ENCODE results near the gene EN1. TPM values are rescaled to one million over a fixed set of nuclear protein-coding genes. Genes with fewer than 3 reads are reported as not detected.

Gene EN1
- total RNA-seq, 1 experiment from 2014 or later = not detected

- BruUV-seq (replicated peaks) = no TSS peak
- POLR2A ChIA-PET (ENCODE audit: low non-redundant PET) = no interaction called here
- no peaks in the 10 kb centered on the region for H3K36me3 ChIP-seq (ENCODE audit: insufficient read depth, low read length, poor library complexity, severe bottlenecking)
- H3K9me3 ChIP-seq (ENCODE audit: low read depth, low read length, poor library complexity, severe bottlenecking) = no peaks in the 10 kb centered on the region
- intact Hi-C loops (cut with micrococcal nuclease; ENCODE audit: unreplicated experiment) = no loop called here
- CTCF ChIA-PET = no interaction called here
- peaks cover 51% of the 10 kb centered on the region for H3K27me3 ChIP-seq (replicated peaks; ENCODE audit: insufficient read depth, low read depth, low read length, poor library complexity)
- DNase-seq (ENCODE audit: low spot score) = no peak
- TF ChIP-seq CTCF (conservative IDR thresholded peaks at IDR 0.05; ENCODE audit: low read depth, low read length) (no peak), EZH2 (IDR thresholded peaks at IDR 0.05; ENCODE audit: borderline replicate concordance, low read depth, low read length, poor library complexity, severe bottlenecking) (no peak)
- H3K27ac ChIP-seq (ENCODE audit: low read depth, low read length, poor library complexity, severe bottlenecking) = no peak overlapping the region
- H3K4me3 ChIP-seq (ENCODE audit: low read depth, low read length, poor library complexity, severe bottlenecking) = no peak overlapping the region
- no peaks in the 10 kb centered on the region for H3K4me1 ChIP-seq (ENCODE audit: insufficient read depth, low read length, poor library complexity, severe bottlenecking)
Measured at GRCh38 chr2:118861242-118861641, 13.8 kb upstream of the EN1 start.

GRCh38 chr2:118860506-118860905 lies 13.1 kb upstream of the EN1 start:
- TF ChIP-seq CTCF (conservative IDR thresholded peaks at IDR 0.05; ENCODE audit: low read depth, low read length) = no peak
- H3K27me3 ChIP-seq (replicated peaks; ENCODE audit: insufficient read depth, low read depth, low read length, poor library complexity) = peaks cover 58% of the 10 kb centered on the region
- no peaks in the 10 kb centered on the region for H3K9me3 ChIP-seq (ENCODE audit: low read depth, low read length, poor library complexity, severe bottlenecking)
- no peak overlapping the region for H3K4me3 ChIP-seq (ENCODE audit: low read depth, low read length, poor library complexity, severe bottlenecking)
- DNase-seq (ENCODE audit: low spot score) = no peak
- ChIA-PET POLR2A (ENCODE audit: low non-redundant PET) (no interaction called here), CTCF (no interaction called here)
- no peak overlapping the region for H3K27ac ChIP-seq (ENCODE audit: low read depth, low read length, poor library complexity, severe bottlenecking)
- H3K4me1 ChIP-seq (ENCODE audit: insufficient read depth, low read length, poor library complexity, severe bottlenecking) = peaks cover 2% of the 10 kb centered on the region
- BruUV-seq (replicated peaks) = no TSS peak
- intact Hi-C loops (cut with micrococcal nuclease; ENCODE audit: unreplicated experiment) = no loop called here
- H3K36me3 ChIP-seq (ENCODE audit: insufficient read depth, low read length, poor library complexity, severe bottlenecking) = no peaks in the 10 kb centered on the region

GRCh38 chr2:118859157-118859770 lies 11.8 kb upstream of the EN1 start:
- Histone ChIP-seq H3K4me3 (ENCODE audit: low read depth, low read length, poor library complexity, severe bottlenecking) (no peak overlapping the region), H3K4me1 (ENCODE audit: insufficient read depth, low read length, poor library complexity, severe bottlenecking) (peaks cover 7% of the 10 kb centered on the region), H3K27me3 (replicated peaks; ENCODE audit: insufficient read depth, low read depth, low read length, poor library complexity) (peaks cover 70% of the 10 kb centered on the region), H3K27ac (ENCODE audit: low read depth, low read length, poor library complexity, severe bottlenecking) (no peak overlapping the region), H3K9me3 (ENCODE audit: low read depth, low read length, poor library complexity, severe bottlenecking) (no peaks in the 10 kb centered on the region), H3K36me3 (ENCODE audit: insufficient read depth, low read length, poor library complexity, severe bottlenecking) (no peaks in the 10 kb centered on the region)
- ChIA-PET POLR2A (ENCODE audit: low non-redundant PET) (no interaction called here), CTCF (no interaction called here)
- no TSS peak for BruUV-seq (replicated peaks)
- no peak for TF ChIP-seq EZH2 (IDR thresholded peaks at IDR 0.05; ENCODE audit: borderline replicate concordance, low read depth, low read length, poor library complexity, severe bottlenecking)
- intact Hi-C loops (cut with micrococcal nuclease; ENCODE audit: unreplicated experiment) = loop anchor here (5.0 to 10.0 kb wide), 3 partner anchors 322 to 812 kb away; no protein-coding TSS in a partner anchor
- DNase-seq (ENCODE audit: low spot score) = no peak
